GM20000 (cell line): ENCODE data around the gene NME7.

Experiments
- DNase-seq: peaks from one replicate; pipeline ENCODE4 v3.0.0; 2012; ENCODE audit warnings: low spot score
- CTCF ChIP-seq: IDR thresholded peaks from 2 replicates; pipeline ENCODE4 v1.5.1; 2012; ENCODE audit warnings: mild to moderate bottlenecking, control low read depth; ENCODE audit errors: extremely low read depth, missing control alignments

The NME7 gene

GRCh38 chr1:169109561-169110134, 257.9 kb downstream of the NME7 start:
- no peak for TF ChIP-seq CTCF
- DNase-seq, result no peak

DNA sequence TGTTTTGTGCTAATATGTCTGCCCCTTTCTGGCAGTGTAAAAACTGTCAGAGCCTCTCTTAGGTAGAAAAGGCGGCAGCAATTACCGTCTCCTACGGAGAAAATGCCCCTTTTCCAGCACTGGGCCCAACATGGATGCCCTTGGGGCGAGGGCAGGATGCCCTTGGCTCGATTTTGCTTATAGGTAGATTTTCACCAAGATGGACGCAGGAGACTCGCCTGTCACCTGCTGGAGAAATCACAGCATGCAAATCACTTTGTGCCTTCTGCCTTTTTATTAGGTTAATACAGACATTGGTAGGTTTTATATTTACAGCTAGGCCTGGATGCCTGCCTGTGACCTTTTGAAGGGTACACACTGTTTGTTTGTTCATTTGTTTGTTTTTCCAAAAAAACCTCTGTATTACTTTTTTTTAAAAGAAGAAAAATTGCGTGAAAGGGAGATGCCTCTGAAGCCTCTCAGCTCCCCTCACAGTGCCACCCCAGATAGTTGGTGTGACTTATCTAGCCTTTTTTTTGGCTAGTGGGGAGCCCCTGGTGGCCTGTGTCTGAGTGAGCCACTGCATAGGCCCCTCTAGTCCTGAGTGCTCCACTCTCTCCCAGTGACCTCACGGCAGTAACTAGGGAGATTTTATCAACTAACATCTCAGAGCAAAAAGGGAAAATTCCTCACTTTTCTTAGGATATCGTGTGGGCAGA, 258.6 kb downstream of the NME7 start:
- peak; percentile 64 for DNase-seq

DNA sequence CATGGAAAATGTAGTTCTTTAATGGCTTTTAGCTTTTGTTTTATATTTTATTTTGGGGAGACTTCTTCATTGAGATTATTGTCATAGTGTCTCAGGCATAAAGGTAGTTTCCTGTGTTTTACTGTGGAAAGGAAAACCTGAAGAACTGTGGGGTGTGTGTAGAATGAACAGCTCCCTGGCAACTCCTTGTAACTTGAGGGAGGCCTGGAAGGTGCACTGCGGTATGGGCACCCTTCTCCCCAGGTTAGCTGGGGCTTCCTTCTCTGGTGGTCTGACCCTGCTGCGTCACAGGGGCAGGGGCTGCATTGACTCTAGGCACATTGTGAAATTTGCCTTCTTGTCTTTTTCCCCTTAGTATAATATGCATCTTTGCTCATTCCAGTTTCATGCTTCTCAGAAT, 259.4 kb downstream of the NME7 start:
- no peak for TF ChIP-seq CTCF
- no peak for DNase-seq

More for the DNA sequence above, 258.6 kb downstream of the NME7 start:
- peak; percentile 32 for TF ChIP-seq CTCF

GRCh38 chr1:169107603-169108208, 259.9 kb downstream of the NME7 start:
- no peak for TF ChIP-seq CTCF
- DNase-seq, result no peak

DNA sequence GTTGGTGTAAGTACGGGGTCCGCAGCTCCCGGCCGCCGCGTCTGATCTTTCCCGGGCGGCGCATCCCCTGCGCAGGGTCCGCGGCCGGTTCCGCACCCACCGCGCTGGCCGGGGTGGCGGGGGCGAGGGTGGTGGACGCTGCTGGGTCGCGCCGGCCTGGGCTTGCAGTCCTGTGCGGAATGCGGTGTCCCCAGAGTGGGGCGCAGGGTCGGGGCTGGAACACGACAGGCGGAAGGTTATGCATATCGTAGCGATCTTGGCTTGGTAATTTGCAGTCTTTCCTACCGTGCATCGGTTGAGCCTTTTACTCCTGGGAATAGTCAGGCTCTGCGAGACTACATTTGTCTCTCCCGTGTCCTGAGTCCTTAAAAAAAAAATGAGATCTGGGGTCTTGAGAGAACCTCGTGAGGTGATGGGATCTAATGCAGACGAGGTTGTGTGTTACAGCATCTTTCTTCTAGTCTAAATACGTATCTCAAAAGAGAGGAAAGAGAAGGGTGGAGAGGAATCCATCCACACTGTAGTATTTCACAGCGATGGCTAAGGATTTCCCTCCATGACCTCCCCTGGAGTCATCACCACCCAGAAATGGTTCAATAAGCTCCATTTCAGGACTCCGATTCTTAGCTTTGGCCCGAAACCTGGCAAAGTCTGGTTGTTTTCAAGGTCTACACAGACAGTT, 260.5 kb downstream of the NME7 start:
- DNase-seq, result no peak
- TF ChIP-seq CTCF, result no peak

DNA sequence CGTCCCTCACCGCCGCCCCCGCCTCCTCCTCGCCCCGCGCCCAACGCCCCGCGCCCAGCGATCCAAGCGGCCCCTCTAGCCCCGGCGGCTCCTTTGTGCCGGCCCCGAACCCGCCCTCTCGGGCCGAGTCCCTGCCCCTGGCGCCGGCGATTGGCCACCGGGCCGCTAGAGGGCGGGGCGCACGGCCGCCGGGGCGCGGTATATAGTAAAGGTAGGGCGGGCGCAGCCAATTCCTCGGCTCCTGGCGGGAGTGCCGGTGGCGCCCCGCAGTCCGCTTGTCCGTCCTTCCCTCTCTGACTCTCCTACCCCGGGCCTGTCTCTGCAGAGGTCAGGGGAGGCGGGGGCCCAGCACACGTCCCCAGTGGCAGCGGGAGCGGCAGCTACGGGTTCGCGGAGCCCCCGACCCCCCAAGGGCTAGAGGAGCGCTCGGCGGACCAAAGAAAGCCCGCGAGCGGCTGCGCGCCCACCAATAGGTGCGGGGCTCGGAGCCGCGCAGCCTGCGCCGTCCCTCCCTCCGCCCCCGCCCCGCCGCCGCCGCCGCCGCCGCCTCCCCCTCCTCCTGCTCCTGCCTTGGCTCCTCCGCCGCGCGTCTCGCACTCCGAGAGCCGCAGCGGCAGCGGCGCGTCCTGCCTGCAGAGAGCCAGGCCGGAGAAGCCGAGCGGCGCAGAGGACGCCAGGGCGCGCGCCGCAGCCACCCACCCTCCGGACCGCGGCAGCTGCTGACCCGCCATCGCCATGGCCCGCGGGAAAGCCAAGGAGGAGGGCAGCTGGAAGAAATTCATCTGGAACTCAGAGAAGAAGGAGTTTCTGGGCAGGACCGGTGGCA, 261.3 kb downstream of the NME7 start, which contains the start of gene ATP1B1:
TSS of gene ATP1B1 (plus strand) at position 596 of the 826 bp plus-strand sequence. CDS start at position 736, 140 bp downstream.
- peak; percentile 4 for TF ChIP-seq CTCF
- DNase-seq, result peak; percentile 98
